HG03460 (cell line): ENCODE results near the gene TESK1.
"Not testable (repeated sequence)": the region's sequence is repeated elsewhere in the genome, so short reads cannot be mapped to it uniquely, and the experiment has no call there.

Experiments
- ATAC-seq: cut with Tn5 transposase; IDR thresholded peaks from one replicate; pipeline ENCODE4 v1.9.1; 2021; ENCODE audit not compliant: unreplicated experiment

The TESK1 gene

GRCh38 chr9:35645736-35646135, 40.7 kb downstream of the TESK1 start:
- not testable (repeated sequence) for ATAC-seq

DNA sequence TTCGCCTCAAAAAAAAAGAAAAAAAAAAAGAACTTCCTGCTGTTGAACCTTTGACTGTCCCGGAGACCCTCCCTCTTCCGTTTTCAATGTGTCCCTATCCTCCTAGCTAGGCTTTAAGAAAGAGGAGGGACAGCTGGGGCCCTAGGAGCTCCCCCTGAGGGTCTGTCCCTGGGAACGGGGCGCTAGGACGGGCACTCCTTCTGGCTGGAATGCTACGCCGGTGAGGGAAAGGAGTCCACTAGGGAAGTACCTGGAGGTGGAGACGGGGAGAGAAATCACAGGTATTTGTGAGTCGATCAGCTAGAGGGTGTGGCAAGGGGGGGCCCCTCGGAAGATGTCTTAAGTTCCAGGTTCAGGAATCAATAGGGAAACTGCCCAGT, 41.1 kb downstream of the TESK1 start:
- ATAC-seq: no peak

DNA sequence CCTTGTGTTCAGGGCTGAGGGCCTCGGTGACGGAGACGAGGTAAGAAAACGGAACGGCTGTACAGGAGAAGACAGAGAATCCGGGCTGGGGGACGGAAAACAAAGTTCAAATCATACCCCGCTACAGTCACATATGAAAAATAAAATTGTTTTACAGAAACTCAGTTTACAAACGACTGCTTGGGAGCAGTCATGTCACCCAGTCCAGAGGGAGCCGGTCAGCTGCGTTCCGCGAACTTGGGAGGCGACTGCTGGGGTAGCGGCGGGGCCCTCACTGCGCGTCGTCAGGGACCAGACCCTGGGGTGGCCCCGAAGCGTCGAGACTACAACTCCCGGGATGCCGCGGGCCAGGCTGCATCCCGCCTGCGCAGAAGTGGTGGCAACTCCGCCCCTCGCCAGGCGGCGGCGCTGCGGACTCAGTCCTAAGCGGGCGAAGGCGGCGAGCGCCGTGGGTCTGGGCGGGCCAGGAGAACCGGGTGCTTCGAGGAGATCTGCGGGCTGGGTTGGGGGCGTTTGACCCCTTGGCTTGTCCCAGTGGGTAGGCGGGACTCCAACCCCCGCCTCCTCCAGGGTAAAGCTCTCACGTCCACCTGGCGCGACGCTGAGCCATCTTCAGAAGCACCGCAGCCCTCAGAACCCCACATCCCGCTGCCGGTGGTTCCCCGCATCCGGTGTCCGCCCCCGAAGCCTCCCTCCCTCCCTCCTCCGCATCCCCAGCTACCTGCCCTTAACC, 41.6 kb downstream of the TESK1 start:
- peak; percentile 80 for ATAC-seq

GRCh38 chr9:35649431-35650340, 44.6 kb downstream of the TESK1 start:
- ATAC-seq: no peak

GRCh38 chr9:35650341-35651158, 45.5 kb downstream of the TESK1 start, which contains the start of gene SIT1:
Gene SIT1, minus strand, starts transcription at chr9:35650931. Its CDS starts 78 bp downstream, at chr9:35650853.
- no peak for ATAC-seq

DNA sequence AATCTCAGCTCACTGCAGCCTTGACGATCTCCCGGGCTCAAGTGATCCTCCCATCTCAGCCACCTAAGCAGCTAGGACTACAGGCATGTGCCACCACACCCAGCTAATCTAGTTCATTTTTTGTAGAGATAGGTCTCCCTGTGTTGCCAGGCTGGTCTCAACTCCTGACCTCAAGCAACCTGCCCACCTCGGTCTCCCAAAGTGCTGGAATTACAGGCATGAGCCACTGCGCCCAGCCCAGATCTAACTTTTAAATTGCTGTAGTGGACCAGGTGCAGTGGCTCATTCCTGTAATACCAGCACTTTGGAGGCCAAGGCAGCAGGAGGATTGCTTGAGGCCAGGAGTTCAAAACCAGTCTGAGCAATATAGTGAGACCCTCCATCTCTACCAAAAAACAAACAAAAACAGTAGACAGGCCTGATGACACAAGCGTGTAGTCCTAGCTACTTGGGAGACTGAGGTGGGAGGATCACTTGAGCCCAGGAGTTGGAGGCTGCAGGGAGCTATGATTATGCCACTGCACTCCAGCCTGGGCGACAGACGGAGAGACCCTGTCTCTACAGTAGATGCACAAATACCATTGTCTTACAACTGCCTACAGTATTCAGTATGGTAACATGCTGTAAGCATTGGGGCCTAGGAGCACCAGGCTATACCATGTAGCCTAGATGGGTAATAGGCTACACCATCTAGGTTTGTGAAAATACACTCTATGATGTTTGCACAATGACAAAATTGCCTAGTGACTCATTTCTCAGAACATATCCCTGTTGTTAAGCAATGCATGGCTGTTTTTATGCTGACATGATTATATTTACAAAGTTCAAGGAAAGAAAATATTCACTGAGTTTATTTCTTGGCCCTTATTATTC, 47.1 kb downstream of the TESK1 start:
- no peak for ATAC-seq

- no peak for ATAC-seq
Measured at GRCh38 chr9:35652829-35653209, 47.8 kb downstream of the TESK1 start.

DNA sequence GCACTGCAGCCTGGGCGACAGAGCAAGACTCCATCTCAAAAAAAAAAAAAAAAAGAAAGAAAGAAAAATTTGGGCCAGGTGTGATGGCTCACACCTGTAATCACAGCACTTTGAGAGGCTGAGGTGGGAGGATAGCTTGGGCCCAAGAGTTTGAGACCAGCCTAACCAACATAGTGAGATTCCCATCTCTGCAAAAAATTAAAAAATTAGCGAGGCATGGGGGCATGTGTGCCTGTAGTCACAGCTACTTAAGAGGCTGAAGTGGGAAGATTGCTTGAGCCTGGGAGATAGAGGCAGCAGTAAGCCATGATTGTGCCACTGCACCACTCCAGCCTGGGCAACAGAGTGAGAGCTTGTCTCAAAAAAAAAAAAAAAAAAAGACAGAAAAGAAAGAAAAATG, 48.5 kb downstream of the TESK1 start:
- ATAC-seq: no peak

DNA sequence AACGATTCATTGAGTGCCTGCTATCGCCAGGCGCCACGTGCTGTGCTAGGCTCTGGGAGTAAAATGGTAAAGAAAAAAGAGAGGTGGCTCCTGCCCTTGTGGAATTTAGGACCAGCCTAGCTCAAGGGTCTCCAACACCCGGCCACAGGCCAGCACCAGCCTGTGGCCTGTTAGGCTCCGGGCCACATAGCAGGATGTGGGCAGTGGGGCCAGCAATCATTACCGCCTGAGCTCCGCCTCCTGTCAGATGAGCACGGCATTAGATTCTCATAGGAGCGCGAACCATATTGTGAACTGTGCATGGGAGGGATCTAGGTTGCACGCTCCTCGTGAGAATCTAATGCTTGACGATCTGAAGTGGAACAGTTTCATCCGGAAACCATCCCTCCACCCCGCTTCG, 51.3 kb downstream of the TESK1 start:
- no peak for ATAC-seq

DNA sequence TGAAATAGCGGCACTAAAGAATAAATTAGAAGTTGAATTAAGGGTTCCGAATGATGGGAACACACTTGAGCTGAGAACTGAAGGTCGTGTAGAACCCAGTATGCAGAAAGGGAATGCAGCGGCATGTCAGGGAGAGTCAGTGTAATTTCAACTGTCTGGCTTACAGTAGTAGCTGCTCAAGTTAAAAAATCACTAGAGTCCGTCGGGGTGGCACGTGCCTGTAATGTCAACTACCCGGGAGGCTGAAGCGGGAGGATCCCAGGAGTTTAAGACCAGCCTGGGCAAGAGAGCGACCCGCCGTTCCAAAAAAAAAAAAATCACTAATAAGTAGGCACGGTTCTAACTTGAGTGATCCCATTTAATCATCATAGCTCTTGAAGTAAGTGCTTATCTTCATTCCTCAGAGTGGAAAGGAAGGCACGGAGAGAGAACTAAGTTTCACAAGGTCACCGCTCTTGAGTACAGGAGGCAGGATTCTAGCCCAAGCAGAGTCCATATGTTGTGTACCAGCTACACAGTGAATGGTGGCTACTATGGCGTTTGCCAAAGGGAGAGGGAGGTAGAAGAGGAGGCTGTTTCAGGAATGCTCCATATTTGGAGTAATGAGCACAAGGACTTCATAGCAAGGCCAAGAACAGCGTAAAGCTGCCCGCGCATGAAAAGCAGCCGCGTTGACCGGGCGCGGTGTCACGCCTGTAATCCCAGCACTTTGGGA, 51.9 kb downstream of the TESK1 start:
- no peak for ATAC-seq

DNA sequence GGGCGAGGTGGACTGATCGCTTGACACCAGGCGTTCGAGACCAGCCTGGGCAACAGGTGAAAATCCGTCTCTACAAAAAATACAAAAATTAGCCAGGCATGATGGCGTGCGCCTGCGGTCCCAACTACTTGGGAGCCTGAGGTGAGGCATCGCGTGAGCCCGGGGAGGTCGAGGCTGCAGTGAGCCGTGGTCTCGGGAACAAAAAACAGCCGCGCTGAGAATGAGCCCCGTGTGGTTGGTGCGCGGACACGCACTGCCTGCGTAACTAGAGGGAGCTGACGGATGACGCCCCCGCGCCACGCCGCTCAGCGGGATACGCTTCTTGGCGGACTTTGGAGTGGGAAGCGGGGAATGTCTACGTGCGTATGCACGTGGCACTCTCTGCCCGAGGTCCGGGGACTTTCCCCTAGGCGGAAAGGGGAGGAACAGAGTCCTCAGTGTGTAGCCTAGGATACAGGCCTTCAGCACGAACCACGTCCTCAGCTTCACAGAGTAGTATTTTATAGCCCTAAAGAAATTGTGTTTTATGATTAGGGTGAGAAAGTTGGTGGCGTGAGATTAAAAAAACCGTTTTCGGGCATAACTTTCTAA, 52.6 kb downstream of the TESK1 start, which contains the start of gene RMRP:
TSS of gene RMRP (minus strand) at position 474 of the 591 bp plus-strand sequence.
- peak; percentile 86 for ATAC-seq

GRCh38 chr9:35658137-35658967, 53.3 kb downstream of the TESK1 start, which contains the start of gene CCDC107:
Gene CCDC107, plus strand, starts transcription at chr9:35658292. Its CDS starts 88 bp downstream, at chr9:35658380.
- ATAC-seq: peak; percentile 55

DNA sequence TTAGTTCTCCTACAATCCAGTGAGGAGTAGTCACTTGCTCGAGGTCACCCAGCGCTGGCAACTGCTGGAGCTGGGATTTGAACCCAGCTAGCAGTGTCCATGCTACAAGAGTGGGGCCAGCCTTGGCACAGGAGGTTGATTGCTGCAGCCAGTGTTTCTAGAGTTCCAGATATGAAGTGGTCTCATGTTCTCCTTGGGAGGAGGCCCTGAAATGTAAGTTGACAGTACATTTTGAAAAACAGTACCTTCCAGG, 53.8 kb downstream of the TESK1 start:
- ATAC-seq: no peak

DNA sequence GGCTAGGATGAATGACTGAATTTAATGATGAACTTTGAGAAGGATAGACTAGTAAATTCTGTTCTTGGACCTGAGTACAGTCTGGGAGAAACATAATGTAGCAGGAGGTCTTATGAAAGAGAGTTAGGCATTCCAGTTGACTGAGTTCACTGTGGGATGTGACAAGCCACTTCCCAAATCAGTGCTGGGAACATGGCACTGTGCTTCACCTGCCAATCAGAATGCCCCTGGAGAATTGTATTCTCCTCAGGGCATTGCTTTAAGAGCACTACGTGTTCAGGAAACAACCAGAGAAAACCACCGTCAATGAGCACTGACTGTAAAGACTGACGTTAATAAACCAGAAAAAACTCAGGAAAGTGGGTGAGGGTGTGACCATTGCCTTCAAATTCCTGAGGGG, 54.3 kb downstream of the TESK1 start:
- ATAC-seq: no peak
